ENCODE data around the gene TTLL12. TPM values are rescaled to one million over a fixed set of nuclear protein-coding genes. Genes with fewer than 3 reads are reported as not detected.

TTLL12 gene
- total RNA-seq, 1 experiment from 2014 or later = 113 TPM

- TF ChIP-seq, protein P1, sequence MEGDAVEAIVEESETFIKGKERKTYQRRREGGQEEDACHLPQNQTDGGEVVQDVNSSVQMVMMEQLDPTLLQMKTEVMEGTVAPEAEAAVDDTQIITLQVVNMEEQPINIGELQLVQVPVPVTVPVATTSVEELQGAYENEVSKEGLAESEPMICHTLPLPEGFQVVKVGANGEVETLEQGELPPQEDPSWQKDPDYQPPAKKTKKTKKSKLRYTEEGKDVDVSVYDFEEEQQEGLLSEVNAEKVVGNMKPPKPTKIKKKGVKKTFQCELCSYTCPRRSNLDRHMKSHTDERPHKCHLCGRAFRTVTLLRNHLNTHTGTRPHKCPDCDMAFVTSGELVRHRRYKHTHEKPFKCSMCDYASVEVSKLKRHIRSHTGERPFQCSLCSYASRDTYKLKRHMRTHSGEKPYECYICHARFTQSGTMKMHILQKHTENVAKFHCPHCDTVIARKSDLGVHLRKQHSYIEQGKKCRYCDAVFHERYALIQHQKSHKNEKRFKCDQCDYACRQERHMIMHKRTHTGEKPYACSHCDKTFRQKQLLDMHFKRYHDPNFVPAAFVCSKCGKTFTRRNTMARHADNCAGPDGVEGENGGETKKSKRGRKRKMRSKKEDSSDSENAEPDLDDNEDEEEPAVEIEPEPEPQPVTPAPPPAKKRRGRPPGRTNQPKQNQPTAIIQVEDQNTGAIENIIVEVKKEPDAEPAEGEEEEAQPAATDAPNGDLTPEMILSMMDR (conservative IDR thresholded peaks at IDR 0.05) = peak; percentile 75
- TF ChIP-seq EZH2 (IDR thresholded peaks at IDR 0.05; ENCODE audit: low read depth) = no peak
- BruUV-seq (replicated peaks) = no TSS peak
- intact Hi-C loops (cut with micrococcal nuclease; ENCODE audit: unreplicated experiment) = no loop called here
- no peak overlapping the region for H2AFZ ChIP-seq
- H3K4me2 ChIP-seq = no peak overlapping the region
- H3K27ac ChIP-seq = no peak overlapping the region
- no peaks in the 10 kb centered on the region for H3K9me3 ChIP-seq (ENCODE audit: insufficient read depth, low read depth)
- DNase-seq = peak; percentile 32 to 35
- H3K27me3 ChIP-seq (ENCODE audit: insufficient read depth, low read depth) = no peaks in the 10 kb centered on the region
- ChIA-PET POLR2A (ENCODE audit: unreplicated experiment) (no interaction called here), CTCF (no interaction called here)
- peaks cover 2% of the 10 kb centered on the region for H3K4me1 ChIP-seq (replicated peaks; ENCODE audit: insufficient read depth)
- H3K9me2 ChIP-seq (ENCODE audit: insufficient read depth) = no peaks in the 10 kb centered on the region
- peaks cover 19% of the 10 kb centered on the region; the same call in 1 of the 2 replicates for H3F3A ChIP-seq (ENCODE audit: insufficient read depth, low read depth)
- no peak overlapping the region for H3K4me3 ChIP-seq
- peaks cover 26% of the 10 kb centered on the region for H4K20me1 ChIP-seq (ENCODE audit: insufficient read depth)
- H3K79me2 ChIP-seq (ENCODE audit: low read depth) = peaks cover 29% of the 10 kb centered on the region
- peaks cover 50% of the 10 kb centered on the region for H3K36me3 ChIP-seq (ENCODE audit: low read depth)
Measured at GRCh38 chr22:43136255-43136654, 50.7 kb downstream of the TTLL12 start.

- Histone ChIP-seq H3K4me3 (no peak overlapping the region), H3K9me2 (ENCODE audit: insufficient read depth) (no peaks in the 10 kb centered on the region), H3K36me3 (ENCODE audit: low read depth) (peaks cover 44% of the 10 kb centered on the region), H2AFZ (no peak overlapping the region), H3F3A (ENCODE audit: insufficient read depth, low read depth) (peaks cover 24% of the 10 kb centered on the region; the same call in 1 of the 2 replicates), H3K4me2 (no peak overlapping the region), H3K9me3 (ENCODE audit: insufficient read depth, low read depth) (no peaks in the 10 kb centered on the region), H4K20me1 (ENCODE audit: insufficient read depth) (peaks cover 29% of the 10 kb centered on the region), H3K79me2 (ENCODE audit: low read depth) (peaks cover 22% of the 10 kb centered on the region), H3K27me3 (ENCODE audit: insufficient read depth, low read depth) (no peaks in the 10 kb centered on the region), H3K4me1 (replicated peaks; ENCODE audit: insufficient read depth) (no peaks in the 10 kb centered on the region), H3K27ac (no peak overlapping the region)
- peak in 1 of 2 experiments; percentile 34 for DNase-seq
- ChIA-PET POLR2A (ENCODE audit: unreplicated experiment) (no interaction called here), CTCF (no interaction called here)
- intact Hi-C loops (cut with micrococcal nuclease; ENCODE audit: unreplicated experiment) = no loop called here
- TF ChIP-seq EZH2 (IDR thresholded peaks at IDR 0.05; ENCODE audit: low read depth) = no peak
- TF ChIP-seq, protein P1 (conservative IDR thresholded peaks at IDR 0.05) = no peak
- no TSS peak for BruUV-seq (replicated peaks)
Measured at GRCh38 chr22:43135565-43135964, 51.4 kb downstream of the TTLL12 start.

DNA sequence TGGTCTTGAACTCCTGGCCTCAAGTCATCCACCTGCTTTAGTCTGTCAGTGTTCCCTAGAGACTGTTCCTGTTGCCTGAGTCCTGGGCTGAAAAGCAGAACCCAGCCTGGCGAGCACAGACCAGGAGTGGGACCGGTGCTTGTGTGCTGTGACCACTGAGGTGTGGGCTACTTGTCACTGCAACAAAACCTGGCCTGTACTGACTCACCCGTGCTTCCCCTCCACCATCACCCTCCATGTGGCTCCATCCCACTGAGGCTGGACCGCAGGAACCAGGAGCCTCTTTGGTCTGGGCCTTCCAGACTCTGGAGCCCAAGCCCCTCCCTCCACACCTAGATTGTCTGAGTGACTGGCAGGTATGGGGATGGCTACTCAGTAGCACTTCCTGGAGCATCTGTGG lies 52.4 kb downstream of the TTLL12 start:
- CTCF ChIA-PET = interaction anchor here (0.7 kb wide), 1 partner anchor 155 kb away, joined by 9 read pairs; no protein-coding TSS in a partner anchor
- H2AFZ ChIP-seq = no peak overlapping the region
- intact Hi-C loops (cut with micrococcal nuclease; ENCODE audit: unreplicated experiment) = no loop called here

More for the DNA sequence above, 52.4 kb downstream of the TTLL12 start:
- DNase-seq = peak in 1 of 2 experiments; percentile 10
- H4K20me1 ChIP-seq (ENCODE audit: insufficient read depth) = peaks cover 30% of the 10 kb centered on the region
- H3K36me3 ChIP-seq (ENCODE audit: low read depth) = peaks cover 33% of the 10 kb centered on the region
- H3K9me3 ChIP-seq (ENCODE audit: insufficient read depth, low read depth) = no peaks in the 10 kb centered on the region
- no peak overlapping the region for H3K4me2 ChIP-seq
- no peak overlapping the region for H3K4me3 ChIP-seq
- peaks cover 5% of the 10 kb centered on the region for H3K4me1 ChIP-seq (replicated peaks; ENCODE audit: insufficient read depth)
- no TSS peak for BruUV-seq (replicated peaks)
- no peak for TF ChIP-seq EZH2 (IDR thresholded peaks at IDR 0.05; ENCODE audit: low read depth)
- TF ChIP-seq, protein P1 (conservative IDR thresholded peaks at IDR 0.05) = no peak
- peaks cover 12% of the 10 kb centered on the region; the same call in 1 of the 2 replicates for H3K79me2 ChIP-seq (ENCODE audit: low read depth)
- peaks cover 30% of the 10 kb centered on the region; the same call in 1 of the 2 replicates for H3F3A ChIP-seq (ENCODE audit: insufficient read depth, low read depth)
- H3K27me3 ChIP-seq (ENCODE audit: insufficient read depth, low read depth) = no peaks in the 10 kb centered on the region
- POLR2A ChIA-PET (ENCODE audit: unreplicated experiment) = no interaction called here
- H3K27ac ChIP-seq = no peak overlapping the region
- H3K9me2 ChIP-seq (ENCODE audit: insufficient read depth) = no peaks in the 10 kb centered on the region
